ENCODE data around the gene SLF1. TPM values are rescaled to one million over a fixed set of nuclear protein-coding genes. Genes with fewer than 3 reads are reported as not detected.

SLF1 gene
- polyA plus RNA-seq, 3 donors, result 1.1 to 2.7 (median 2.0) TPM

- no peak overlapping the region for H3K9ac ChIP-seq (ENCODE audit: insufficient read depth, low read length, poor library complexity, severe bottlenecking)
- WGBS (ENCODE audit: insufficient coverage), result no CpG with 5 or more reads among the region's 1 CpG
- intact Hi-C loops (cut with micrococcal nuclease), result no loop called here
- H3K4me3 ChIP-seq (replicated peaks in 1 of 3; ENCODE audit: low read depth in 2 of 3, low read length in 3 of 3), result no peak overlapping the region
- no peak overlapping the region for H2AFZ ChIP-seq (ENCODE audit: insufficient read depth, low read depth, low read length, poor library complexity, severe bottlenecking)
- peaks cover 24 to 46% of the 10 kb centered on the region in 2 donors for H3K36me3 ChIP-seq (replicated peaks in 1 of 2; ENCODE audit: control insufficient read depth in 1 of 2, insufficient read depth in 2 of 2, low read length in 2 of 2)
- Mint-ChIP-seq H3K9me3 (no peaks in the 10 kb centered on the region), H3K4me1 (peaks cover 3% of the 10 kb centered on the region), H3K36me3 (peaks cover 23 to 26% of the 10 kb centered on the region in 2 donors), H3K27me3 (ENCODE audit: low read depth in 3 of 3) (no peaks in the 10 kb centered on the region), H3K27ac (no peak overlapping the region), H3K4me3 (no peak overlapping the region)
- no peak overlapping the region for H3K27ac ChIP-seq (ENCODE audit: low read depth in 1 of 2, low read length in 2 of 2)
- H3K79me2 ChIP-seq (ENCODE audit: insufficient read depth, low read length), result no peaks in the 10 kb centered on the region
- no peak overlapping the region for H3K4me2 ChIP-seq (replicated peaks; ENCODE audit: extremely low read depth, low read length, poor library complexity, severe bottlenecking)
- no peak for DNase-seq
- no peaks in the 10 kb centered on the region for H4K20me1 ChIP-seq (ENCODE audit: insufficient read depth, low read length)
- H3K9me3 ChIP-seq (replicated peaks in 1 of 2; ENCODE audit: control insufficient read depth in 1 of 2, insufficient read depth in 1 of 2, low read length in 2 of 2), result no peaks in the 10 kb centered on the region
- H3K4me1 ChIP-seq (ENCODE audit: control insufficient read depth in 1 of 2, insufficient read depth in 2 of 2, low read length in 2 of 2), result no peaks in the 10 kb centered on the region
- H3K27me3 ChIP-seq (ENCODE audit: control insufficient read depth in 2 of 2, insufficient read depth in 2 of 2, low read length in 2 of 2), result no peaks in the 10 kb centered on the region
- TF ChIP-seq CTCF (IDR thresholded peaks at IDR 0.05), result no peak
Observed at GRCh38 chr5:94693845-94694370, 75.4 kb downstream of the SLF1 start.

- peaks cover 3% of the 10 kb centered on the region for H3K4me1 Mint-ChIP-seq
- no CpG with 5 or more reads among the region's 2 CpGs for WGBS (ENCODE audit: insufficient coverage)
Observed at GRCh38 chr5:94694671-94695070, 76.2 kb downstream of the SLF1 start.

More at GRCh38 chr5:94694671-94695070, 76.2 kb downstream of the SLF1 start:
- Histone ChIP-seq H2AFZ (ENCODE audit: insufficient read depth, low read depth, low read length, poor library complexity, severe bottlenecking) (no peak overlapping the region), H3K36me3 (replicated peaks in 1 of 2; ENCODE audit: control insufficient read depth in 1 of 2, insufficient read depth in 2 of 2, low read length in 2 of 2) (peaks cover 17 to 39% of the 10 kb centered on the region in 2 donors), H3K4me3 (replicated peaks in 1 of 3; ENCODE audit: low read depth in 2 of 3, low read length in 3 of 3) (no peak overlapping the region), H3K27ac (ENCODE audit: low read depth in 1 of 2, low read length in 2 of 2) (no peak overlapping the region), H3K9me3 (replicated peaks in 1 of 2; ENCODE audit: control insufficient read depth in 1 of 2, insufficient read depth in 1 of 2, low read length in 2 of 2) (no peaks in the 10 kb centered on the region), H3K79me2 (ENCODE audit: insufficient read depth, low read length) (no peaks in the 10 kb centered on the region), H3K27me3 (ENCODE audit: control insufficient read depth in 2 of 2, insufficient read depth in 2 of 2, low read length in 2 of 2) (no peaks in the 10 kb centered on the region), H3K9ac (ENCODE audit: insufficient read depth, low read length, poor library complexity, severe bottlenecking) (no peak overlapping the region), H3K4me1 (ENCODE audit: control insufficient read depth in 1 of 2, insufficient read depth in 2 of 2, low read length in 2 of 2) (no peaks in the 10 kb centered on the region), H3K4me2 (replicated peaks; ENCODE audit: extremely low read depth, low read length, poor library complexity, severe bottlenecking) (no peak overlapping the region), H4K20me1 (ENCODE audit: insufficient read depth, low read length) (no peaks in the 10 kb centered on the region)
- H3K9me3 Mint-ChIP-seq, result no peaks in the 10 kb centered on the region
- no peak overlapping the region for H3K27ac Mint-ChIP-seq
- no peak overlapping the region for H3K4me3 Mint-ChIP-seq
- no peak for TF ChIP-seq CTCF (IDR thresholded peaks at IDR 0.05)
- intact Hi-C loops (cut with micrococcal nuclease), result no loop called here
- no peaks in the 10 kb centered on the region for H3K27me3 Mint-ChIP-seq (ENCODE audit: low read depth in 3 of 3)
- no peak for DNase-seq
- peaks cover 18% of the 10 kb centered on the region in 2 donors for H3K36me3 Mint-ChIP-seq
